Activated T-helper 1 cell treated with anti-CD3 and anti-CD28 coated beads, Interleukin-12 subunit alpha, Interleukin-12 subunit beta, Interleukin-2, Interleukin-4 antibody, amounts not matched to agents 30 ng/mL and 10 ng/mL and 1 ng/mL, durations not matched to agents 14 hours and 24 hours and 36 hours (primary cell): ENCODE data around the gene ENDOD1. TPM values are rescaled to one million over a fixed set of nuclear protein-coding genes. Genes with fewer than 3 reads are reported as not detected.
"Not testable (repeated sequence)": the region's sequence is repeated elsewhere in the genome, so short reads cannot be mapped to it uniquely, and the experiment has no call there.

Source experiments
- DNase-seq: peaks from one replicate; pipeline ENCODE4 v3.0.0; 2021; ENCODE audit warnings: low spot score
- H3K27ac Mint-ChIP-seq: one replicate; pipeline ENCODE4 v1.8.0; 2021; ENCODE audit warnings: mild to moderate bottlenecking, mixed read lengths
- H3K27me3 Mint-ChIP-seq: one replicate; pipeline ENCODE4 v1.8.0; 2022; ENCODE audit warnings: mild to moderate bottlenecking, moderate library complexity, mixed read lengths; ENCODE audit not compliant: insufficient read depth
- H3K36me3 Mint-ChIP-seq: one replicate; pipeline ENCODE4 v1.8.0; 2021; ENCODE audit warnings: low read depth, mixed read lengths
- H3K4me1 Mint-ChIP-seq: one replicate; pipeline ENCODE4 v1.8.0; 2021; ENCODE audit warnings: low read depth, mixed read lengths
- H3K4me3 Mint-ChIP-seq: one replicate; pipeline ENCODE4 v1.8.0; 2021; ENCODE audit warnings: mild to moderate bottlenecking, moderate library complexity, mixed read lengths
- H3K9me3 Mint-ChIP-seq: one replicate; pipeline ENCODE4 v1.8.0; 2021; ENCODE audit warnings: mixed read lengths
- intact Hi-C: fragments of 100-400 bp; cut with micrococcal nuclease; formaldehyde crosslinking; loops from one replicate; pipeline ENCODE4 v1.15.1; 2024
- total RNA-seq: library from RNA; stranded (reverse); gene quantifications from 2 replicates; pipeline ENCODE4 v1.2.3, GENCODE V29; 2022

ENDOD1 gene
- total RNA-seq, 1 donor from 2014 or later = 34.3 TPM

GRCh38 chr11:95111923-95112540, 22.4 kb downstream of the ENDOD1 start:
- DNase-seq = no peak
- Mint-ChIP-seq H3K36me3 (peaks cover 7% of the 10 kb centered on the region), H3K9me3 (no peaks in the 10 kb centered on the region), H3K27me3 (no peaks in the 10 kb centered on the region), H3K4me3 (no peak overlapping the region), H3K27ac (no peak overlapping the region), H3K4me1 (peaks cover 10% of the 10 kb centered on the region)
- intact Hi-C loops = no loop called here

DNA sequence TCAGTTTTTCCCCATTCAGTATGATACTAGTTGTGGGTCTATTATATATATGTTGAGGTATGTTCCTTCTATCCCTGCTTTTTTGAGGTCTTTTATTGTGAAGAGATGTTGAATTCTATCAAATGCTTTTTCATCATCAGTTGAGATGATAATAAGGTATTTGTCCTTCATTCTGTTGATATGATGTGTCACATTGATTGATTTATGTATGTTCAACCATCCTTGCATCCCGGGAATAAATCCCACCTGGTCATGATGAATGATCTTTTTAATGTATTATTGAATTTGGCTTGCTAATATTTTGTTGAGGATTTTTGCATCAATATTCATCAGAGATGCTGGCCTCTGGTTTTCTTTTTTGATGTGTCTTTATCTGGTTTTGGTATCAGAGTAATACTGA, 26.0 kb downstream of the ENDOD1 start:
- H3K36me3 Mint-ChIP-seq = peaks cover 9% of the 10 kb centered on the region
- no peak overlapping the region for H3K27ac Mint-ChIP-seq
- H3K27me3 Mint-ChIP-seq = no peaks in the 10 kb centered on the region
- H3K9me3 Mint-ChIP-seq = no peaks in the 10 kb centered on the region
- H3K4me1 Mint-ChIP-seq = peaks cover 13% of the 10 kb centered on the region
- no peak for DNase-seq
- intact Hi-C loops = no loop called here
- H3K4me3 Mint-ChIP-seq = no peak overlapping the region

GRCh38 chr11:95119361-95120060, 29.9 kb downstream of the ENDOD1 start:
- intact Hi-C loops = no loop called here
- Mint-ChIP-seq H3K9me3 (no peaks in the 10 kb centered on the region), H3K4me3 (no peak overlapping the region), H3K36me3 (peaks cover 10% of the 10 kb centered on the region), H3K27ac (no peak overlapping the region), H3K4me1 (peaks cover 7% of the 10 kb centered on the region), H3K27me3 (no peaks in the 10 kb centered on the region)
- no peak for DNase-seq

DNA sequence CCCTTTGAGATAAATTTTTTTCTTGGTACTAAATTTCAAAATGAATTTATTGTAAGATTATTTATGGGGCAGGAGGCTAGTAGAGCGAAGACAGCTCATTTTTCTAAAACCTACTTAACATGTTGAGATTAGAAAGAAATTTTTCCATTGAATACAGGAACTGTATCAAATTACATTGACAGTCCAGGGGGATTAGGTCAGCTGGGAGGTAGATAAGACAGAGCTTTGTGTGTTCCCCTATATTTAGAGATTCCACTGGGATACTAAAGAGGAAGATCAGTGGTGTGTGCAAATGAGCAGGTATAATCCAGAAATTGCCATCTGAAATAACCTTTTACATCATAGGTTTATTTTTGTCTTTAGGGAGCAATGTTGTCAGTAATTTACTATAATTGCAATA, 32.1 kb downstream of the ENDOD1 start:
- Mint-ChIP-seq H3K9me3 (no peaks in the 10 kb centered on the region), H3K27ac (no peak overlapping the region), H3K4me1 (peaks cover 7% of the 10 kb centered on the region), H3K27me3 (no peaks in the 10 kb centered on the region), H3K36me3 (peaks cover 12% of the 10 kb centered on the region), H3K4me3 (no peak overlapping the region)
- DNase-seq = no peak
- intact Hi-C loops = no loop called here

DNA sequence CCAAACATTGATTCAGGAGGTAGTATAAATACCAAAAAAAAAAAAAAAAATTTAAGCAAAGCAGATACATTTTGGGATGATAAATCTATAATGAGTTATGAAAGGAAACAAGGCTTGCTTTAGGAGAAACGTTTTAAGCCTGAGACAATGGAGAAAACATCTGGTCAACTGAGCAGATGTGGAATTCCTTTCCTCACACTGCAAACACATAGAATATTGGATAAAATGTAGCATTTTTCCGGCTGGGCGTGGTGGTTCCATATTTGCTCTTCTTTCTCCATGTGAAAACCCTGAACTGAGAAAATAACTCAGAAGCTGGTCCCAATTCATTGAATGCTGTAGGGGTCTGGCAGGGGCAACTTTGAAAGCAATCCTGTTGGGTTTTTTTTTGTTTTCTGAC, 33.9 kb downstream of the ENDOD1 start:
- no peaks in the 10 kb centered on the region for H3K9me3 Mint-ChIP-seq
- no peak for DNase-seq
- no peaks in the 10 kb centered on the region for H3K27me3 Mint-ChIP-seq
- H3K27ac Mint-ChIP-seq = no peak overlapping the region
- intact Hi-C loops = no loop called here
- H3K4me1 Mint-ChIP-seq = peaks cover 5% of the 10 kb centered on the region
- H3K36me3 Mint-ChIP-seq = peaks cover 14% of the 10 kb centered on the region
- no peak overlapping the region for H3K4me3 Mint-ChIP-seq

DNA sequence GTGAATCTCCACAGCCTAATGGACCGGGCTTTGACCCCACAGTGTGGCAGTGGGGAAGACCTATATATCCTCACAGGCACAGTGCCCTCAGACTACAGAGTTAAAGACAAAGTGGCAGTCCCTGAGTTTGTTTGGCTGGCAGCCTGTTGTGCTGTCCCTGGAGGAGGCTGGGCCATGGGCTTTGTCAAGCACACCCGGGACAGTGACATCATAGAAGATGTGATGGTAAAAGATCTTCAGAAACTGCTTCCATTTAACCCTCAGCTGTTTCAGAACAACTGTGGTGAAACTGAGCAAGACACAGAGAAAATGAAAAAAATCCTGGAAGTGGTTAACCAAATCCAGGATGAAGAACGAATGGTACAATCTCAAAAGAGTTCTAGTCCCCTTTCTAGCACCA, 39.0 kb downstream of the ENDOD1 start:
- intact Hi-C loops = no loop called here
- H3K27ac Mint-ChIP-seq = no peak overlapping the region
- no peak for DNase-seq
- peaks cover 31% of the 10 kb centered on the region for H3K36me3 Mint-ChIP-seq
- H3K4me3 Mint-ChIP-seq = no peak overlapping the region
- H3K4me1 Mint-ChIP-seq = peaks cover 8% of the 10 kb centered on the region
- no peaks in the 10 kb centered on the region for H3K9me3 Mint-ChIP-seq
- H3K27me3 Mint-ChIP-seq = no peaks in the 10 kb centered on the region

DNA sequence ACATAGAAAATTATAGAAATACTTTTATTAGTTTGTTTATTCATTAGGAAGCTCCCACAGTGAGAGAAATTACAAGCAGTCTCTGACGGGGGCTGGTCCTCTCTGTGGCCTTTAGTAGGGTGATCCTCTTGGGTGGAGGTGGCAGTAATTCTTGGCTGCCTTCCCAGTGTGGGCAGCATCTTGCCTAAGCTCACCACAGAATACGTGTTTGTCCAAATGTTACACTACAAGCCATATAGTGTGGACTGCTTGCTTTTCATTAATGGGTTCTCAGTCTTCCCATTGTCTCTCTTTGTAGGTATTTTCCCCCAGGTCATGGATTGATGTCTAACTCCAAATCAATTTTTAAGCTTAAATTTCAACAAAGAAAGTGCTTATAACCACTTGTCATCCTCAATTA, 43.3 kb downstream of the ENDOD1 start:
- Mint-ChIP-seq H3K27ac (no peak overlapping the region), H3K36me3 (peaks cover 25% of the 10 kb centered on the region), H3K27me3 (no peaks in the 10 kb centered on the region), H3K4me1 (peaks cover 18% of the 10 kb centered on the region), H3K9me3 (no peaks in the 10 kb centered on the region), H3K4me3 (no peak overlapping the region)
- intact Hi-C loops = no loop called here
- DNase-seq = no peak

DNA sequence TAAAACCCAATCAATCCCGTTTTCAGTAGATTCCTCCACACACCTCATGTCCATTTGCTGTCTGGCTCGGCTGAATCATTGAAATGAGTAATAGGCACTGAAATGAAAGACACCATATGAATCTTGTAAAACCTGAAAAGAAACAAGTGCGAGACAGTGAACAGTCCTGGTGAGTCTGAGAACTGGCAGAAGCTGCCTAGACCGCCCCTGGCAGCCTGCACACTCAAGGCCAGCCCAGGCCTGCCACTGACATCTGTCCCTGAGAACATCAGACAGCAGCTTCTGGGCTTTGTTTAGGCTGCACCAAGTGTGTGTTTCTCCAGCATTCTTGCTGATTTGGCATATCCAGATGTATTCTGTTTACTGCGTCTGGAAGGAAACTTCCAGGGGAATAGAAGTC, 44.8 kb downstream of the ENDOD1 start:
- intact Hi-C loops = no loop called here
- H3K27ac Mint-ChIP-seq = no peak overlapping the region
- no peaks in the 10 kb centered on the region for H3K27me3 Mint-ChIP-seq
- no peak for DNase-seq
- H3K4me1 Mint-ChIP-seq = peaks cover 15% of the 10 kb centered on the region
- peaks cover 15% of the 10 kb centered on the region for H3K36me3 Mint-ChIP-seq
- no peaks in the 10 kb centered on the region for H3K9me3 Mint-ChIP-seq
- no peak overlapping the region for H3K4me3 Mint-ChIP-seq

DNA sequence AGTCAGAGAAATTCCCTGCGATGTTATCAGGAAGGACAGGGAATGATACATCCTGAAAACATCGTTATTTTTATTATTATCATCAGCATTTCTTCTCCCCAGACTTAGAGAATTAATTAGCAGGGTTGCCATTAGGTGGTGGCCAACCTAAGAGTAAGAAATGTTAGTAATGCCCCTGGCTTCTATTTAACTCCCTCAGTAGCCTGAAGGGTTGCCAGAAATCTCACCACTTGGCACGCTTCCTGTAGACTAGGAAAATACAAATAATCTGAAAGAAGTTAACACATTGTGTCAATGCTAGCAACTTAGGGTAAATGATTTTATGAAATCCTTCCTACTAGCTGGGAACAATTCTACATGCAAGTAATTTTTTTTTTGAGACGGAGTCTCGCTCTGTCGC, 45.5 kb downstream of the ENDOD1 start:
- H3K4me3 Mint-ChIP-seq = no peak overlapping the region
- H3K4me1 Mint-ChIP-seq = peaks cover 15% of the 10 kb centered on the region
- peaks cover 10% of the 10 kb centered on the region for H3K36me3 Mint-ChIP-seq
- intact Hi-C loops = no loop called here
- H3K9me3 Mint-ChIP-seq = no peaks in the 10 kb centered on the region
- DNase-seq = no peak
- H3K27ac Mint-ChIP-seq = no peak overlapping the region
- peaks cover 2% of the 10 kb centered on the region for H3K27me3 Mint-ChIP-seq

- Mint-ChIP-seq H3K4me3 (no peak overlapping the region), H3K27ac (peak overlapping the region; percentile 8), H3K4me1 (peaks cover 15% of the 10 kb centered on the region), H3K27me3 (peaks cover 4% of the 10 kb centered on the region), H3K9me3 (no peaks in the 10 kb centered on the region), H3K36me3 (peaks cover 6% of the 10 kb centered on the region)
- intact Hi-C loops = loop anchor here (2.0 kb wide), 1 partner anchor 43 kb away; no protein-coding TSS in a partner anchor
- DNase-seq = no peak
Measured at GRCh38 chr11:95135880-95136279, 46.2 kb downstream of the ENDOD1 start.

DNA sequence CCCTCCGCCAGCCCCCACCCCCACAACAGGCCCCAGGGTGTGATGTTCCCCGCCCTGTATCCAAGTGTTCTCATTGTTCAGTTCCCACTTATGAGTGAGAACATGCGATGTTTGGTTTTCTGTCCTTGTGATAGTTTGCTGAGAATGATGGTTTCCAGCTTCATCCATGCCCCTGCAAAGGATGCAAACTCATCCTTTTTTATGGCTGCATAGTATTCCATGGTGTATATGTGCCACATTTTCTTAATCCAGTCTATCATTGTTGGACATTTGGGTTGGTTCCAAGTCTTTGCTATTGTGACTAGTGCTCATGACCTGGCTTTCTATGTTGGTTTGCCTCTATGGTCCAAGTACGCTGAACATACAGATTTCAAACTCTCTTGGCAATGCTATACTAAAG, 47.1 kb downstream of the ENDOD1 start:
- intact Hi-C loops = loop anchor here (2.0 kb wide), 1 partner anchor 44 kb away; no protein-coding TSS in a partner anchor
- not testable (repeated sequence) for H3K36me3 Mint-ChIP-seq, DNase-seq, H3K27ac Mint-ChIP-seq, H3K27me3 Mint-ChIP-seq, H3K4me3 Mint-ChIP-seq, H3K9me3 Mint-ChIP-seq
- H3K4me1 Mint-ChIP-seq = peaks cover 15% of the 10 kb centered on the region

DNA sequence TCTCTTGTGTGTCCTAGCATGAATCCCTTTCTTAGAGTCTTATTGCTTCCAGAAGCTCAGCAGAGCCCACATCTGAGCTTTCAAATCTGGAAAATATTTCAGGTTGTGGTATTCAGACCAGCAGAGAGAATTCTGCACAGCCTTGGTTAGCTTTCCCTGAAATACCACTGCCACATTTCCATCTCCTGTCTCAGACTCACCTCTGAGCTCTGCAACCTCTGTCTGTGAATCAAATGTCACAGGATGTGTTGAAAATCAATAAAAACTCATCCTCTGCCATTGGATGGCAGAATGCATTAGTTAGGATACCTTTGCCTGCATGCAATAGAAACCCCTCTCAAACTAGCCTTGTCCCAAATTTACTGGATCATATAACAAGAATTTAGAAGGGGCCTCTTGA, 47.7 kb downstream of the ENDOD1 start:
- peaks cover 15% of the 10 kb centered on the region for H3K4me1 Mint-ChIP-seq
- H3K27me3 Mint-ChIP-seq = peaks cover 4% of the 10 kb centered on the region
- no peak overlapping the region for H3K4me3 Mint-ChIP-seq
- no peaks in the 10 kb centered on the region for H3K9me3 Mint-ChIP-seq
- no peak overlapping the region for H3K27ac Mint-ChIP-seq
- intact Hi-C loops = loop anchor here (2.0 kb wide), 1 partner anchor 44 kb away; no protein-coding TSS in a partner anchor
- no peak for DNase-seq
- peaks cover 1% of the 10 kb centered on the region for H3K36me3 Mint-ChIP-seq

GRCh38 chr11:95138448-95138847, 48.8 kb downstream of the ENDOD1 start:
- peaks cover 8% of the 10 kb centered on the region for H3K27me3 Mint-ChIP-seq
- intact Hi-C loops = loop anchor here (1.0 kb wide), 2 partner anchors 69 to 165 kb away; partner anchors contain the start of genes CWC15 and KDM4D
- no peaks in the 10 kb centered on the region for H3K36me3 Mint-ChIP-seq
- H3K4me1 Mint-ChIP-seq = peaks cover 15% of the 10 kb centered on the region
- DNase-seq = no peak
- no peak overlapping the region for H3K4me3 Mint-ChIP-seq
- no peaks in the 10 kb centered on the region for H3K9me3 Mint-ChIP-seq
- H3K27ac Mint-ChIP-seq = no peak overlapping the region
